KMS-11 (cell line): ENCODE data around the gene AMACR.

ENCODE experiments used
- H2AFZ ChIP-seq: fragments of 200-600 bp; sonication (generic); 2 replicates; pipeline ENCODE4 v1.6.1; 2016; ENCODE audit warnings: antibody characterized with exemption, mixed run types, low read depth
- H3K27ac ChIP-seq: fragments of 200-600 bp; sonication (generic); 2 replicates; pipeline ENCODE4 v1.6.1; 2016; ENCODE audit warnings: mild to moderate bottlenecking, mixed run types
- H3K27me3 ChIP-seq: fragments of 200-600 bp; sonication (generic); 2 replicates; pipeline ENCODE4 v1.6.1; 2017; ENCODE audit warnings: mild to moderate bottlenecking, low read depth, mixed run types, moderate library complexity; ENCODE audit not compliant: insufficient read depth
- H3K36me3 ChIP-seq: fragments of 200-600 bp; sonication (generic); 2 replicates; pipeline ENCODE4 v1.6.1; 2017; ENCODE audit warnings: mild to moderate bottlenecking, mixed run types; ENCODE audit not compliant: insufficient read depth
- H3K4me1 ChIP-seq: fragments of 200-600 bp; sonication (generic); 2 replicates; pipeline ENCODE4 v1.6.1; 2016; ENCODE audit warnings: mild to moderate bottlenecking, low read depth, mixed run types; ENCODE audit not compliant: poor library complexity, severe bottlenecking
- H3K4me2 ChIP-seq: fragments of 200-600 bp; sonication (generic); 2 replicates; pipeline ENCODE4 v1.7.0; 2016; ENCODE audit warnings: mild to moderate bottlenecking, mixed run types
- H3K4me3 ChIP-seq: fragments of 200-600 bp; sonication (generic); IDR thresholded peaks from 2 replicates; pipeline ENCODE4 v1.6.1; 2017; ENCODE audit warnings: low read depth, low read length, mixed read lengths; ENCODE audit not compliant: insufficient read depth
- H3K79me2 ChIP-seq: fragments of 200-600 bp; sonication (generic); 2 replicates; pipeline ENCODE4 v1.6.1; 2016; ENCODE audit warnings: low read depth, mixed run types; ENCODE audit not compliant: insufficient read depth
- H3K9ac ChIP-seq: fragments of 200-600 bp; sonication (generic); 2 replicates; pipeline ENCODE4 v1.6.1; 2016; ENCODE audit warnings: mild to moderate bottlenecking, mixed run types
- H4K20me1 ChIP-seq: fragments of 200-600 bp; sonication (generic); 2 replicates; pipeline ENCODE4 v1.6.1; 2016; ENCODE audit warnings: mild to moderate bottlenecking, mixed run types; ENCODE audit not compliant: insufficient read depth
- CTCF ChIP-seq: fragments of 200-600 bp; sonication (generic); conservative IDR thresholded peaks from 2 replicates; pipeline ENCODE4 v1.6.1; 2017; ENCODE audit warnings: low read depth, mild to moderate bottlenecking, antibody characterized with exemption, low read length, moderate library complexity, mixed read lengths

Gene AMACR

GRCh38 chr5:33939556-33940262, 68.1 kb downstream of the AMACR start:
- H4K20me1 ChIP-seq, result no peaks in the 10 kb centered on the region
- H3K27ac ChIP-seq, result no peak overlapping the region
- TF ChIP-seq CTCF, result no peak
- H3K79me2 ChIP-seq, result no peaks in the 10 kb centered on the region
- no peak overlapping the region for H3K4me3 ChIP-seq
- H3K27me3 ChIP-seq, result no peaks in the 10 kb centered on the region
- no peak overlapping the region for H3K4me2 ChIP-seq
- no peak overlapping the region for H3K9ac ChIP-seq
- H3K36me3 ChIP-seq, result no peaks in the 10 kb centered on the region
- no peak overlapping the region for H2AFZ ChIP-seq
- H3K4me1 ChIP-seq, result no peaks in the 10 kb centered on the region

GRCh38 chr5:33938881-33939280, 69.0 kb downstream of the AMACR start:
- Histone ChIP-seq H3K79me2 (no peaks in the 10 kb centered on the region), H3K27me3 (no peaks in the 10 kb centered on the region), H3K4me1 (no peaks in the 10 kb centered on the region), H3K9ac (no peak overlapping the region), H3K36me3 (no peaks in the 10 kb centered on the region), H4K20me1 (no peaks in the 10 kb centered on the region), H3K27ac (no peak overlapping the region), H2AFZ (no peak overlapping the region), H3K4me3 (no peak overlapping the region), H3K4me2 (no peak overlapping the region)
- TF ChIP-seq CTCF, result no peak

- Histone ChIP-seq H3K27ac (no peak overlapping the region), H3K4me2 (no peak overlapping the region), H3K36me3 (no peaks in the 10 kb centered on the region), H3K27me3 (no peaks in the 10 kb centered on the region), H3K4me3 (no peak overlapping the region), H4K20me1 (no peaks in the 10 kb centered on the region), H3K9ac (no peak overlapping the region), H2AFZ (no peak overlapping the region), H3K4me1 (no peaks in the 10 kb centered on the region), H3K79me2 (no peaks in the 10 kb centered on the region)
- no peak for TF ChIP-seq CTCF
Observed at GRCh38 chr5:33938507-33938796, 69.4 kb downstream of the AMACR start.

DNA sequence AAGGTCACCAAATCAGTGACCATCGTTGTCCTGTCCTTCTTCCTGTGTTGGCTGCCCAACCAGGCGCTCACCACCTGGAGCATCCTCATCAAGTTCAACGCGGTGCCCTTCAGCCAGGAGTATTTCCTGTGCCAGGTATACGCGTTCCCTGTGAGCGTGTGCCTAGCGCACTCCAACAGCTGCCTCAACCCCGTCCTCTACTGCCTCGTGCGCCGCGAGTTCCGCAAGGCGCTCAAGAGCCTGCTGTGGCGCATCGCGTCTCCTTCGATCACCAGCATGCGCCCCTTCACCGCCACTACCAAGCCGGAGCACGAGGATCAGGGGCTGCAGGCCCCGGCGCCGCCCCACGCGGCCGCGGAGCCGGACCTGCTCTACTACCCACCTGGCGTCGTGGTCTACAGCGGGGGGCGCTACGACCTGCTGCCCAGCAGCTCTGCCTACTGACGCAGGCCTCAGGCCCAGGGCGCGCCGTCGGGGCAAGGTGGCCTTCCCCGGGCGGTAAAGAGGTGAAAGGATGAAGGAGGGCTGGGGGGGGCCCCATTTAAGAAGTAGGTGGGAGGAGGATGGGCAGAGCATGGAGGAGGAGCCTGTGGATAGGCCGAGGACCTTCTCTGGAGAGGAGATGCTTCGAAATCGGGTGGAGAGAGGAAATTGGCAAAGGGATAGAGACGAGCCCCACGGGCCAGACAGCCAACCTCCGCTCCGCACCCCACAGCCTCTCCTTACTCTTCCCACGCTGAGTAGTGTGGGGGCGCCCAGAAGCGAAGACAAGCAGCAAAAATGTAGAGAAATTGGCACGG, 69.9 kb downstream of the AMACR start:
- Histone ChIP-seq H3K27ac (no peak overlapping the region), H3K4me1 (no peaks in the 10 kb centered on the region), H2AFZ (no peak overlapping the region), H3K36me3 (no peaks in the 10 kb centered on the region), H3K27me3 (no peaks in the 10 kb centered on the region), H3K79me2 (no peaks in the 10 kb centered on the region), H3K4me2 (no peak overlapping the region), H3K4me3 (no peak overlapping the region), H3K9ac (no peak overlapping the region), H4K20me1 (no peaks in the 10 kb centered on the region)
- no peak for TF ChIP-seq CTCF
